UCSD-AML1 (cell line): ENCODE results near the gene CAMP.
A peak's percentile ranks its signal among the peaks of the same experiment; 100 is the strongest.

Experiments
- DNase-seq: peaks from one replicate; lab custom pipeline; 2025; ENCODE audit not compliant: unreplicated experiment; lab: John Stamatoyannopoulos, UW

Gene CAMP

DNA sequence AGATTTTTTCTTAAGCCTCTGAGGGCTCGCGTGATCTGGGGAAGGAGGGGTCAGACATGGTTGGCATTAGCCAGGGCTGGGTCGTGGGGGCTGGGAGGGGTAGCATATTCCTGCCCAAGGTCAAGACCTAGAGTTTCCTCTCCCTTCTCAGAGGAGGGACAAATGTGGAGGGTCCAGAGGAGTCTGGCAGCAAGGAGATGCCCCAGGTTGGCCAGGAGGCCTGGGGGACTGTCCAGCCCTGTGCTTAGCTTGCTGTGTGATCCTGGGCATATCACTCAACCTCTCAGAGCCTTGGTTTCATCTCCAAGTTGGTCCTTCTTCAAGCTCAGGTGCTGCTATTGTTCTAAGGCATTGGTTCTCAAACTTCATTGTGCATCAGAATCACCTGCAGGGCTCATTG lies 9.1 kb upstream of the CAMP start:
- DNase-seq: no peak

DNA sequence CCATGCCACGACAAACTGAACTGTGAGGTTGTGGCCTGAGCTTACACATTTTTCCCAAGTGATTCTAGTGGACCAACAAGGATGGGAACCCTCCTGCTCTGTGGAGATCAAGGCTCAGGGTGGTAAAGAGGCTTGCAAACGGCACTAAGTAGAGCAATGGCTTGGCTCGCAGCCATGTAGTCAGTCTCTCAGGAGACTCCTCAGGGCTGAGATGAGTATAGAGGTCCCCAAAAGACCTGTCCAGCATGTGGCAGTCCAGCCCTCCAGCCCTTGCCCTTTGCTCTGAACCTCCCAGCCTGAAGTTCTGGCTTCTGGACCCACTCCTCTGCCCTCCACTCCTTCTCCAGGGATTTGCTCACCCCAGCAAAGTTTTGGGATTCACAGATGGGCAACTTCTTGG lies 8.3 kb upstream of the CAMP start:
- no peak for DNase-seq

DNA sequence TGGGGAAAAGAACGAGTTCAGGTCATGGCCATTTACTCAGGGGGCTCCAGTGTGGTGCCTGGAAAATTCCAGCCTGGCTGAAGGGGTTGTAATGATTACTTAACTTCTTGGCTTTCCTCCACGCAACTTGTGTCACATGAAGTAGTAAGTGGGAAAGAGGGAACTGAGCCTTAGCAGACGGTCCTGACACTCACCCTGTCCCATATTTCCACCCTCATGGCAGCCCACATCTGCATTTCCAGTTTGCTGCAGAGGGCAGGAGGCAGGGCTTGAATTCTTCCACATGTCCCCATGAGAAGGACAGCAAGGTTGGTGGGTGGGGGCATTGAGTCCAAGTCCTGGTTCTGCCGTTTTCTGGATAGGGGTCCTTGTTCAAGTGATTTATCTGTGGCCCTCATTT lies 7.8 kb upstream of the CAMP start:
- no peak for DNase-seq

DNA sequence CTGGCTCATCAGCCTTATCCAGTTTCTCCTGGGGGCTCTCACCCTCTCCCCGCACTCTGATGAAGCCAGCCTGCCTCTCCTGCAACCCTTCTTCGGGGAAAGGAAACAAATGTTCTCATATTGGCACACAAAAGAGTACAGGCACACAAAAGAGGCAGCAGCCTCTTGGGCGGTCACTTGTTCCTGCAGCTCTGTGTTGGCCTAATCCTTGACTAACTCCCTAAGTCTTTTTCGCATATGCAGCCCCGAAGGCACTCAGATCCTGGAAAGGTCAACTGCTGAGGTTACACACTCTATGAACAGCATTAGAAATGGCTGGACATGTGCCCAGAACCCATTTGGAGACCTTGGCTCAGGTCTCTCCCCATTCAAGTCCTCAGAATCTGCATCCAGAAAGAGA lies 7.4 kb upstream of the CAMP start:
- no peak for DNase-seq

DNA sequence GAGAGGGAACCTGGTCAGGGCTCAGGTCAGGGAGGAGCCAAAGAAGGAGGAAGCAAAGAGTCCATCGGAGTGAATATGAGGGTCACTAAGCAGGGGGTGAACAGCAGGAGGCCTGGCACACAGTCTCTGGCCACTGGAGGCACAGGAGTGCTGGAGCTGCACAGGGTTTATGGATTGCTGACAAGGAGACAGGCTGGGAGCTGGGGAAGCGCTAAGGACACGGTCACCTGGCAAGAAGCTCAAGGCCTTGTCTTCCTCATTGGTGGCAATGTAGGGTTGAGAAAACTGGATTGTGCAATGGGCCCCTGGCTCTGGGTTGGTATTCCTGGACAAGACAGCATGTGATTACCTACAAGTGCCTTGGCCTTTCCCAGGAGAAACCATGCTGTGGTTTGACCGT lies 5.8 kb upstream of the CAMP start:
- no peak for DNase-seq

DNA sequence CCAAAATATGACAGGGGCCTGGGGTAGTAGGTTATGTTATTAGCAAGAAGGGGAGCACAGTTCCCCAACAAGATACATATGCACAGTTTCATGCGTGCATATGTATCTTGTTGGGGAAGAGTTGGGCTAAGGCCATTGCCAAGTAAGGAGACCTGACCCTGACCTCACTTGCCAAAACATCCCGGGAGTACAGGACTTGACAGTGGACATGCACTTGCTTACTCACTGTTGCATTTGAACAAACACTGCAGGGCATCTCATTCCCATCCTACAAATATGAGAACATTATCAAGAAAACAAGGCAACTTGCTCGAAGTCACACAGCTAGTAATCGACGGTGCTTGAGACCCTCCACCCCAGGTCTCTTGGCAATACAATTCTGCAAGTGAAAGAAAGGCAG lies 4.8 kb upstream of the CAMP start:
- DNase-seq: no peak

DNA sequence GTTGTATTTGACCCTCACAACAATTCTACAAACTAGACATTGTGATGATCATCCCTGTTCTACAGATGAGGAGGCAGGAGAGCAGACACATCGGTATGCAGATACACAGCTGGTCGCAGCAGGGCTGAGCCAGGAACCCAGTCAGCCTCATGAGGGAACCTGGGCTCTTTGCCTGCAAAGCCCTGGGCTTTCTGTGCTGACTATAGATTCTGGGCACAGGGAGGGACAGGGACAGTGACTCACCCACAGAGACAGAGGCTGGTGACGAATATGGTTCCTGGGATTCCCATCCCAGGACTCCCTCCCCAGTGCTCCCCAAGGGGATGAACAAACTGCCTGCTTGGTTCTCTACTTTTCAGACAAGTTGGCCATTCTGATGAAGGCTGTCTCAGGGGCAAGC lies 3.8 kb upstream of the CAMP start:
- DNase-seq: no peak

DNA sequence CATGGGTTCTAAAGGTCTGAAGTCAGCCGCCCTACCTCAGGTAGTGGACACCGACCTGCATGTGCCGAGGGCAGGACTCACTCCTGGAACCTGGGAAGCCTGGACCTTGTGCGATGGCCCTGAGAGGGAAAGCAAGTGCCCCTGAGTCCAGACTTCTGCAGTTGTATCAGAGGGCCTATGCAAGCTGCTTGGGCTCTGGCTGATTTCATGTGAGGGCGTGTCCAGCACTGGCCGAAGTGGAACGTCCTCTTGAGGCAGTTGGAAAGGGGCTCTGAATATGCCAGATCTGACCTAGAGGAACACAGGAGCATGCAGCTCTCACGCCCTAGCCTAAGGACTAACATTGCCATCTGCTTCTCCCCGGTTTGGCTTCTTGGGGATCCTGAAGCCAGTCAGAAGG lies 2.5 kb upstream of the CAMP start:
- DNase-seq: no peak

DNA sequence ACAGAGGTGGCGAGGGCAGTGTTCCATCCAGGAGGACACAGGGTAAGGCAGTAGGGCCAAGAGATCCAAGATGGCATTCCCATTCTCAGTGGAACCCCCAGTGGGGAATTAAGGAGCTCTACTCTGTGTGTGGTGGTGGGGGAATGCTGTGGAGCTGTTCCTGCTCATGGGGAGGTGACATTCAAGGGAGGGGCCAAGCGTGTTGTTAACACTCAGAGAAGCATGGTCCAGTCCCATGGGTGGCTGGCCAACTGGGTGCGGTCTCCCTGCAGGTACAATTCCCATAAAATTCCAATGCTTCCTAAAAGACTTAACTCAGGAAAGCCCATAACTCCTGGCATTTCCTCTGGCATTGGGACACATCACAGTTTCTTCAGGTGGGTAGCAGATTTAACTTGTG lies 2.3 kb downstream of the CAMP start:
- DNase-seq: no peak

DNA sequence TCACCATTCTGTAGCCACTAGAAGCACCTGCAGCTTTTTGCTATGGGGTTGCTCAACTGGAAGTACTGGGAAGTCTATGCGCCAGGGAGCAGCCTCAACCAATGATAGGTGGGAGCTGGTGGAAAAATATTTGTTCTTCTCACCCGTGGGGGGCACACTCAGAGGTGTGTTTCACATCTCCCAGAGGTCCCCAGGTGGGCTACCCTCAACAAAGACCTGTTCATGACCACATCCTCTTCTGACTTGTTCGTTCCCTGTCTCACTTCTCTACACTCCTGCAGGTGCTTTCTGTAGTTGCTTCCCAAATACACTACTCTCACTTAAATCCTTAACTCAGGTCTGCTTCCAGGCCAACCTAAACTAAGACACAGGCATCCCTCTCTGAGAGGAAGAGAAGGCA lies 3.6 kb downstream of the CAMP start:
- DNase-seq: no peak

DNA sequence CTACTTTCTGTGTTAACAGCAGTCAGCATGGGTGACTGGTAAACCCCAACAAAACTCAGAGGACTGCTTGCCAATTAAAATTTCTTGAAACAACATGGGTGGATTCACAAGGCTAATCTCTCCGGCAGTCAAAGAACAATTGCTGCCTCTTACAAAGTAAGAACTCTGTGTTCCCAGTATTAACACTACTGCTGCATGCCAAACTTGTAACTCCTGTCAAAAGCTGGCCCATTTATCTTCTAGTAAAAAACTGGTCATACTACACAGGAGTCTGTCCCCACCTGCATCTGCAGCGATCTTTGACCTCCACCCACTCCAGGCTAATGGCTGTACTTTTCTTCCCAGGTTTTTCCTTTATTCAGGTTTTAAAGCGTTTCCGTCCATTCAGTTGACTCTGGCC lies 8.9 kb downstream of the CAMP start:
- no peak for DNase-seq

DNA sequence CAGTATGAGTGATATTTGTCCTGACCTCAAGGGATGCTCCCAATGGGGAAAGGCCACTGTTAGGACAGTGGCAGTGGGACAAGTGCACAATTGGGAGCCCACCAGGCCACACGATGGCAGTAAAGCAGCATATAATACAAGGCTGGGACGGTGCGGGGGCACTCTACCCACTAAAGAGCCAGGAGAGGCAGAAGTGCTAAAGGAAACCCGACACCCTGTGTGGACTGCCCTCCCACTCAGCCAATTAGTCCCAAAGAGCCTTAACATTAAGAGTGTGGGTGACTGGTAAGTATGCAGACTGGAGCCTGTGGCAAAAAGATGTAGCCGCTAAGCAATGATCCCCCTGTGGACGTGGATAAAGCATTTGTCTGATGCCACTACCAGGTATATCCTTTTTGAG lies 9.4 kb downstream of the CAMP start:
- peak; percentile 77 for DNase-seq

DNA sequence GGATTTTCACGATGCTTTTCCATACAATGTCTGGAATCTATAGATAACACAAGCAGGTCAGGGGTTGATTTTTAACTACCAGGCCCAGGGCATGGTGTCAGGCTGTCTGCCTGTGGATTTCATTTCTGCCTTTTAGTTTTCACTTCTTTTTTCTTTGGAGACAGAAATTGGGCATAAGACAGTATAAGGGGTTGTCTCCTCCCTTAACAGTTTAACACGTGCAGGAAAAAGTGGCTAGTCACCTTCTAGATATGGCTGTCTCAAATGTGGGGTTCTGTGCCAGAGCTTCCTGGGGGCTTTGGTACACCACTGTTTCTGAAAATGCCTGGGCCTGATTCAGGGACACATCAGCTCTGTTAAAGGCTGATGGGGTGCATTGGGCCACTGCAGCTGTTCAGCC lies 10.2 kb downstream of the CAMP start:
- DNase-seq: no peak

DNA sequence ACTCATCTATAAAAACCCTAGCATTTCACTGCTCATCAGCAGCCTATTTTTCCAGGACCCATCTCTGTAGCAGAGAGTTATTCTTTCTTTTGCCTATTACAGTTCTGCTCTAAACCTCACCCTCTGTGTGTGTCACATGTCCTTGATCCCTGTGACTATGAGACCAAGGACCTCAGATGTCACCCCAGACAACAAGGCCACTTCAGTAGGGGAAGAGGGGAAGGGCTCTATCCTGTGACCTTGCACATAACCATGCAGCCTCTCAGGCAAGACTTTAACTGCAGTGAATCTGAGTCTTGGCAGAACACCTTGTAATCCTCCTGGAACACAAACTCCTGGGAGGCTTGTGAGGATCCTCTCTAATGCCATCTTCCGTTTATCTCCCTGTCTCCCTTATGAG lies 13.2 kb downstream of the CAMP start:
- DNase-seq: no peak

DNA sequence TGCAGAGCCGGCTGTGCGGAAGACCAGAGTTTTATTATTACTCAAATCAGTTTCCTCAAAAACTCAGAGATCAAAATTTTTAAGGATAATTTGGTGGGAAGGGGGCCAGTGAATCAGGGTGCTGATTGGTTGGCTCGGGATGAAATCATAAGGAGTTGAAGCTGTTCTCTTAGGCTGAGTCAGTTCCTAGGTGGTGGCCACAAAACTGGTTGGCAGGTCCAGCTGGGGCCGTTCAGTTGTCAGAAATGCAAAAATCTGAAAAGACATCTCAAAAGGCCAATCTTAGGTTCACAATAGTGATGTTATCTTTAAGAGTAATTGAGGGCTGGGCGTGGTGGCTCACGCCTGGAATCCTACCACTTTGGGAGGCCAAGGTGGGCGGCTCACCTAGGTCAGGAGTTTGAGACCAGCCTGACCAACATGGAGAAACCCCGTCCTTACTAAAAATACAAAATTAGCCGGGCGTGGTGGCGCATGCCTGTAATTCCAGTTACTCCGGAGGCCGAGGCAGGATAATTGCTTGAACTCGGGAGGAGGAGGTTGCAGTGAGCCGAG lies 15.3 kb downstream of the CAMP start:
- no peak for DNase-seq

DNA sequence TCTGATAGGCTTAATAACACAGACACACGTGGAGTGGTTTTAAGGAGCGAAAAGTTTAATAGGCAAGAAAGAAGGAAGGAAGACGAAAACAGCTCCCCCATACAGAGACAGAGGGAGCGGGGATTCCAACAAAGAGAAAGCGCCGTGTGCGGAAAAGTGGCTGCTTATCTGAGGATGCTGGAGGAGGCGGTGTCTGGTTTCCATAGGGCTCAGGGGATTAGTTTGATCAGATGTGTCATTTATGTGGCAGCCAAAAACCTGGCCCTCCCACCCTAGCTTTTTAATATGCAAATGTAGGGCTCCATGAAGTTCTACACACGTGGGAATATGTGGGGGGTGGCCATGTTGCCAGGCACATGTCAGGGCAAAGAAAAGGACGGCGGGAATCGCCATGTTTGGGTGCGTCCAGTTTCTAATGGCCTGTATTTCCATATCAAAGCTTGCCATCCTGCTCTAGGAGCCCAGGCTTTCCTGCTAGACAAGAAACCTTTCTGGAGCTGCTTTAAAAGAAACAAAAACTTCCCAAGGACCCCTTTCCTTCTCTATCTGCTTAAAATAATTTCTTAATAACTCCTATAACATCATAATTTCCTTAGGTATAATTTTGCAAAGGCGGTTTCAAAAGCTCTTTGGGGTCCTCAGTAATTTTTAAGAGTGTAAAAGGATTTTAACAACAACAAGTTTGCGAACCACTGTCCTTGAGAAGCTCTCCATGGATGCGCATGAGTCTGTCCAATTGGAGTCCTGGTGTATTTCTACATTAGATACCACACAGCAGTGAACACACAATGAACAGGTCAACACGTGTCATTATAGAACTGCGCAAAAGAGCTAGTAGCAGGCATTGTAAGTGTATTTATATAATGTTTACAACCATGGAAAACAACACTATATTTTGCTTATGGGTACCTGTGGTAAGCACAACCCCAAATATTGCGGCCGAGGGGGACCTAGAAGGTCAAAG lies 17.0 kb downstream of the CAMP start:
- no peak for DNase-seq

DNA sequence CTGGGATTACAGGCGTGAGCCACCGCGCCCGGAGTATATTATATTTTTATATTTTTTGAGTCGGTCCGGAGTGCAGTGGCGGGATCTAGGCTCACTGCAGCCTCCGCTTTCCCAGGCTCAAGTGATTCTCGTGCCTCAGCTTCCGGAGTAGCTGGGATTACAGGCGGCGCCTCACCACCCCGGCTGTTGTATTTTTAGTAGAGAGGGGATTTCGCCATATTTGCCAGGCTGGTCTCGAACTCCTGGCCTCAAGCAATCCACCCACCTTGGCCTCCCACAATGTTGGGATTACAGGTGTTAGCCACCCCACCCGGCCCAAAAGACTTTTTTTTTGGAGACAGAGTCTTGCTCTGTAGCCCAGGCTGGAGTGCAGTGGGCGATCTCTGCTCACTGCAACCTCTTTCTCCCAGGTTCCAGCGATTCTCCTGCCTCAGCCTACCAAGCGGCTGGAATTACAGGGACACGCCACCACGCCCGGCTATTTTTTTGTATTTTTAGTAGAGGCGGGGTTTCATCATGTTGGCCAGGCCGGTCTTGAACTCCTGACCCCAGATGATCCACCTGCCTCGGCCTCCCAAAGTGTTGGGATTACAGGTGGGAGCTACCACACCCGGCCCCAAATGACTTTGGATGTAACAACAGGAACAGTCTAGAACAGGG lies 18.6 kb downstream of the CAMP start:
- no peak for DNase-seq

DNA sequence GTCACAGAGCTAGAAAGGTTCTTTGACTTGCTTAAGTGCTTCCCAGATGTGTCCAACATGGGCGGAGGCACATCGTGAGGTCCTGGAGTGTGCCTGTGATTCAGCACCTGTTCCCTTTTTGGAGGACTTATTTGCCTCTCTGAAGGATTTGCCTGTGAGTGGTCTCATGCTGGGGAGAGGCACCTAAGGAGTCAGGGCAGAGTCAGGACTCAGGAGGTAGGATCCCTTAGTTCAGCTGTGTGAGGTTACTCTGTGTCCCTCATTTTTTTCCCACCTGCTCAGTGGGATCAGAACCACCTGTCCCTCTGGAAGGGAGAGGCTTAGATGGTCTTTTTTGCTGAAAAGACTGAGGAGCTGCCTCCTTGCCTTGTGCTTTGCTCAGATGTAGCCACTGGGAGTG lies 20.6 kb downstream of the CAMP start:
- no peak for DNase-seq

DNA sequence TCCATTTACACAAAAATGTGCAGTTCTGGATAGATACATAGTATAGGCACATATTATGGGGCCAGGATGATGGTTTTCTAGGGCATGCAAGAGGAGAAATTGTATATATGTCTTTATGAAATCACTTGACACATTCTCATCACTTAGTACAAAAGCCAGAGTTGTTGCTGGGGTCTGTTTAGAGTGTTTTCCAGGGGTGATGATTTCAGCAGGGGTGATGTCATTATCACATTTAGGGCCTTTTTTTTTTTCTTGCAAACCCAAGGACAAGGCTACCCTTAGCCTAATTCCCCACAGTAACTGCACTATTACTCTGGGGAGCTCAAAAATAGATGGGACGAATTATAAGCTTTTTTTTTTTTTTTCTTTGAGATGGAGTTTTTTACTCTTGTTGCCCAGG lies 21.2 kb downstream of the CAMP start:
- DNase-seq: no peak

DNA sequence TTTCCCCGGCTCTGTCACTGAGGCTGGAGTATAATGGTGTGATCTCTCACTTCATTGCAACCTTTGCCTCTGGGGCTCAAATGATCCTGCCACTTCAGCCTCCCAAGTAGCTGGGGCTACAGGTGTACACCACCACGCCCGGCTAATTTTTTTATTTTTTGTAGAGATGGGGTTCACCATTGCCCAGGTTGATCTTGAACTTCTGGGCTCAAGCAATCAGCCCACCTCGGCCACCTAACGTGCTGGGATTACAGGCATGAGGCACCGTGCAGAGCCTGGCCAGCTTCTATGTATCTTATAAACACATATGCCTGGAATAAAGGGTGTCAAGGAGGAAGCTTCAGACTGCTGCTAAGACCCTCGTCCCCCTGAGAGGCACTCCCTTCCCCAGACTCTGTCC lies 21.8 kb downstream of the CAMP start:
- no peak for DNase-seq

DNA sequence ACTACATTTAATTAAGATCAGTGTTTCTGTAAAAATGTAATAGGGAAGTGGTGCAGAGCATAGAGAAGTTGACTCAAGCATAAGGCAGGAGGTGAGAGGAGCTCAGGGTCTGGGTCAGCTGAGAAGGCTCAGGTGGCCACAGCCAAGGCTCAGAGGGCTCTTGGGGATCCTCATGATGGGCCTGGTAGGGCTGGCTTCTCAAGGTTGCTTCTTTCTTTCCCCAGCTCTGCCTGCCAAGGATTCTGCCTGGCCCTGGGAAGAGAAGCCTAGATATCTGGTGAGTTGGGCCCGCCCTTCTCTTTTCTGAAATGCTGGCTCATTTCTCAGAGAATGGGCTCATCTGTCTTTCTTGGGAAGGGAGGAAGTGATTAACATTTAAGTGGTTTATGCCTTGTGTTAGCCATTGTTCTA lies 24.1 kb downstream of the CAMP start:
- peak; percentile 55 for DNase-seq

DNA sequence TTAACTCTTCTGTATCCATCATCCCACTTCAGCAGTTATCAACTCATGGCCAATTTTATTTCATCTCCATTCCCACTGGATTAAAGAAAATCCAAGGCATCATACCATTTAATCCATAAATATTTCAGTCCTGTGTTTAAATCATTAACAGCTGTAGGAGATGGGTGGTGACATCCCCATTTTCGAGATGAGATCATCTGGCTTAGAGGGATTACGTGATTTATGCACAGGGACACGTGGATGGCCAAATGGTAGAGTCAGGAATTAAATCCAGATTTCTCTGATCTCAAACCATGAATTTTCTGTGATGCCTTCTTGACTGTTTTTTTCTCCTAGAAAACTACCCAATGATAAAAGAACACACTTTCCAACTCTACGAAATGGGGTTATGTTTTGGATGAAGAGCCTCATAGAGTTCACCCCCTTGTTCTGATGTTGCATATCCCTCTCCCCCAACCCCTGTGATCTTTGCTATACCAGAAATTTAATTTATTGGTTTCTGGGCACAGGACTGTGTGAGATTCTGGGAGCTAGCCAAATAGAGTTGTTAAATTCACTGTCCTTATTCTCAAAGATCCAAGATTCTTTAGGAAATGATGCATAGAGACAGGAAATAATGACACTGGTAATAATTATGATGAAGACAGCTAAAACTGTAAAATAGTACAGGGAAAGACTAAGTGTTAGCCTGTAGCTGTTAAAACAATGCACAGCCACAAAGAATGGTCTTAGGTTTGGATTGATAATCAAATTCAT lies 25.0 kb downstream of the CAMP start:
- DNase-seq: no peak
